GM06990 (cell line): ENCODE measurements around the gene GALNT8.

Experiments
- DNase-seq: peaks from one replicate; pipeline ENCODE4 v3.0.0-alpha.2; 2011; ENCODE audit not compliant: insufficient read length; ENCODE audit errors: extremely low read depth
- H3K27me3 ChIP-seq: replicated peaks from 2 replicates; pipeline ENCODE4 v1.6.0; 2011; ENCODE audit warnings: low read length; ENCODE audit not compliant: control insufficient read depth, insufficient read depth
- H3K36me3 ChIP-seq: 2 replicates; pipeline ENCODE4 v1.5.1; 2011; ENCODE audit warnings: low read length; ENCODE audit not compliant: control insufficient read depth, insufficient read depth
- H3K4me3 ChIP-seq: replicated peaks from 2 replicates; pipeline ENCODE4 v1.5.1; 2011; ENCODE audit warnings: low read depth, mild to moderate bottlenecking, control low read depth, low read length
- TF ChIP-seq, protein P1 (sequence below): IDR thresholded peaks from 2 replicates; pipeline ENCODE4 v1.5.1; 2011; ENCODE audit warnings: low read length, control low read depth, mild to moderate bottlenecking, inconsistent platforms; ENCODE audit not compliant: insufficient read depth, poor library complexity, severe bottlenecking

Gene GALNT8

DNA sequence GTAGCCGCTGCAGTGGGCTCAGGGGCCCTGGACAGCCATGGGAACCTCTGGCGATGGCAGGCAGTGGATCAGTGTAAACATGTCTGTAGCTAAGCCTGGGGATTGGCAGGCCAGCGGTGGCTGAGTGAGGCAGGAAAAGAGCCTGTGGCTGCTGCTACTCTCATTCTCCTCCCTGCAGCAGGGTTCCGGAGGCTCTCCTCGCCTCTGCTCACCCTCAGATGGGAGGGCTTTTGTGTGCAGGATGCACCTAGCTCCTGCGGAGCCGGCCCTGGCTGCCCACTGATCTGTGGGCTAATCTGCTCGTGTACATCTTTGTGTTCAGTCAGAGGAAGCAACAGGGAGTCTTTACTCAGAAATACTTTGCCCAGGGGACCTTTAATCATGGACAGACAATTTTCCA, 59.5 kb downstream of the GALNT8 start:
- peaks cover 4% of the 10 kb centered on the region for H3K27me3 ChIP-seq
- TF ChIP-seq, protein P1, sequence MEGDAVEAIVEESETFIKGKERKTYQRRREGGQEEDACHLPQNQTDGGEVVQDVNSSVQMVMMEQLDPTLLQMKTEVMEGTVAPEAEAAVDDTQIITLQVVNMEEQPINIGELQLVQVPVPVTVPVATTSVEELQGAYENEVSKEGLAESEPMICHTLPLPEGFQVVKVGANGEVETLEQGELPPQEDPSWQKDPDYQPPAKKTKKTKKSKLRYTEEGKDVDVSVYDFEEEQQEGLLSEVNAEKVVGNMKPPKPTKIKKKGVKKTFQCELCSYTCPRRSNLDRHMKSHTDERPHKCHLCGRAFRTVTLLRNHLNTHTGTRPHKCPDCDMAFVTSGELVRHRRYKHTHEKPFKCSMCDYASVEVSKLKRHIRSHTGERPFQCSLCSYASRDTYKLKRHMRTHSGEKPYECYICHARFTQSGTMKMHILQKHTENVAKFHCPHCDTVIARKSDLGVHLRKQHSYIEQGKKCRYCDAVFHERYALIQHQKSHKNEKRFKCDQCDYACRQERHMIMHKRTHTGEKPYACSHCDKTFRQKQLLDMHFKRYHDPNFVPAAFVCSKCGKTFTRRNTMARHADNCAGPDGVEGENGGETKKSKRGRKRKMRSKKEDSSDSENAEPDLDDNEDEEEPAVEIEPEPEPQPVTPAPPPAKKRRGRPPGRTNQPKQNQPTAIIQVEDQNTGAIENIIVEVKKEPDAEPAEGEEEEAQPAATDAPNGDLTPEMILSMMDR: no peak
- no peak overlapping the region for H3K4me3 ChIP-seq
- DNase-seq: no peak
- H3K36me3 ChIP-seq: no peaks in the 10 kb centered on the region

DNA sequence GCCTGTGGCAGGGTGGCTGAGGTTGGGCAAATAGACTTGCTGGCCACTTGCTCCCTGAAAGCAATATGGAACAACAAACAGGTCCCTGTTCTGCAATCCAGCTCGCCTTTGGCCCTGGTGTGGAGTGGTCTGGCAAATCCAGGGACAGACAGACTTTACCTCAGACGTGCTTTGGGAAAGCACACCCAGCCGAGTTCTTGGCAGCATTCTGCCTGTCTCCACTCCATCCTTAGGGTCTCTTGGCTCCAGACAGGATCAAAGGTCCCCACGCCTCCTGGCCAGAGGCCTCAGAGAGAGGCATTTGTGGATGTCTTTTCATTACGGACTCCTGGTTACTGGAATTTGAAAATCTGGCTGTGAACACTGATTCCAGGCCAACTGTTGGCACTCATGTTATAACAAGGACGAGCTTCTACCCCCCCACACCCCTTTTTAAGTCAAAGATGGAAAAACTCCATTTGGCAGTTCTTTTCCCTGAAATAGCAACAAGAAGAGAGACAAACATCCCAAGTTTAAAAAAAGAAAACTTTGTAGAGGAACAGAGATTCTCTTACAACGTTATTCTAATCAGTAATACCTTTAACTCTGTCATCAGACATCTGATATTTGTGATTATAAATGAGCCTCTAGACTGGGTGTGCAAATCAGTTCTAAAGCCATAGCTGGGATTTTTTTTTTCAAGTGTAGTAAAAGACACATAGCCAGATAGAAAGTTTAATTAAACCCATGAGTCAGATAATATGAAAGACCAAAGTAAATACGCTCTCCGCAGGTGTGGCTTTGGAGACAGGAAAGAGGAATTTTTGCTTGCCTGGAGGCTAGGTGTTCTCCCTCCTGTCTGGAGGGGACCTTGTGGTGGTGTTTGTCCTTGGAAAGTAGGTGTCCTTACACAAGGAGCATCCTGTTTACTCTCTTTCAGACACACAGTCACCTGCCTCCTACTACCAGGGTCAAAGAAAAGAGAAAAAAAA, 60.7 kb downstream of the GALNT8 start:
- Histone ChIP-seq H3K4me3 (no peak overlapping the region), H3K27me3 (peaks cover 4% of the 10 kb centered on the region), H3K36me3 (no peaks in the 10 kb centered on the region)
- DNase-seq: no peak
- TF ChIP-seq, protein P1: no peak

DNA sequence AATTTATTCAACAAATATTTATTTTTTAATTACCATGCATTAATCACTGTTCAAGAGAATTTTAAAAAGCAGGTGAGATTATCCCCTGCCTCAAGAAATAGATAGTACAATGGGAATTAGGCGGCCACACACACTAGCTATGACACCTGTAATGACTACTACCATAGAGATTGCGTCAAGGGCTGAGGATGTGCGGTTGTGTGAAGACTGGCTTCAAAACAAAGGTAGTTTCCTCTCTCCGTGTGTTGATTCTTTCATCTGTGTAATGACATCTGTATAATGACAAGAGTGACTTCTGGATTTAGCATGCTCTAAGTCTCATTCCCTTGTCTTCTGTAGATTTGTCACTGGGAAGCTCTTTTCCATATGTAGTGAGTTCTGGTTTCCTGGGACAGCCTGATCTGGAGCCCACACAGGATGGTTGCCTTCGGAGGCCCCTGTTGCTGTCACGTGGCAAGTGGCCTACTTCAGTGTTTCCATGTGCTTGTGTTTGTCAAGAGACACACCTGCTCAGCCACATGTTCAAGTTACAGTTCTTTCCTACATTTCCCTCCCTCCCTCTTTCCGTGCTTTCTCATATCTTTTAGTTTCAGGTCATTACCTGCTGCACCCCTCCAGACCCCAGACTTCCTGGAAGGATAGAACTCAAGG, 64.3 kb downstream of the GALNT8 start:
- TF ChIP-seq, protein P1: no peak
- Histone ChIP-seq H3K36me3 (no peaks in the 10 kb centered on the region), H3K27me3 (peaks cover 4% of the 10 kb centered on the region), H3K4me3 (no peak overlapping the region)
- no peak for DNase-seq

DNA sequence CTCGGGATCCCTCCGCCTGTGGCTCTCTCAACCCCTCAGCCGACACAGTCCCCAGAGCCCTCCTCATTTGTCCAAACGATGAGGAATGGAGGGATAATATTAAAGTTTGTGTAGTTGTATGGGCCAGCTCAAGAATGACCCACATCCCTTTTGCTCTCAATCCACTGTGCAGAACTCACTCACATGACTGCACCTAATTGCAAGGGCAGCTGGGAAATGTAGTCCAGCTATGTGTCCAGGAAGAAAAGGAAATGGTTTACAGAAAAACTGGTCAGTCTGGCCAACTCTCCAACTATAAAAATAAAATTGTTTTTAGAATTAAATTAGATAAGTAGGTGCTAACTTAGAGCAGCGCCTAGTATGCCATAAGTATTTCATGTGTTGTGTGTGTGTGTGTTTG, 66.6 kb downstream of the GALNT8 start:
- TF ChIP-seq, protein P1: no peak
- Histone ChIP-seq H3K27me3 (no peaks in the 10 kb centered on the region; the same call in 1 of the 2 replicates), H3K4me3 (no peak overlapping the region), H3K36me3 (no peaks in the 10 kb centered on the region)
- DNase-seq: no peak

DNA sequence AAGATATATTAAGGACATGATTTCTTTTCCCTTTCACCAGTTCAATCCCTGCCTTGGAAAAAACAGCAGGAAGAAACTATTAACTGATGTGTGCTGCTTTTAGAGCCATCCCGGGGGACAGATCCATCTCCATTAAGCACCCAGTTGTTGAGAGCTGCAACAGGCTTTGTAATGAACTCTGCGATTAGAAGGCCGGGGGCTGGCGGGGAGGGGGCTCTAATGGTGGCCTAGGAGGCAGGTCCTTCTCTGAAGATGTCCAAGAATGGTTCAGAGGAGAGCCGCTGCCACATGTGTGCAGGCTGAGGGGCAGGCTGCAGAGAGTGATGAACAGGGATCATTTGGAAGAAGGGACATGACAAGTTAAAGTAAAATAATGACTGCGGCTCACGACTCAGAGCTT, 67.8 kb downstream of the GALNT8 start:
- Histone ChIP-seq H3K36me3 (no peaks in the 10 kb centered on the region), H3K4me3 (no peak overlapping the region), H3K27me3 (no peaks in the 10 kb centered on the region; the same call in 1 of the 2 replicates)
- TF ChIP-seq, protein P1: no peak
- DNase-seq: no peak
